CD14-positive monocyte (primary cell): Measurements from ENCODE around the gene CDC14A. TPM values are rescaled to one million over a fixed set of nuclear protein-coding genes. Genes with fewer than 3 reads are reported as not detected.

ENCODE experiments used
- DNase-seq, 3 donors: peaks; one replicate each; pipeline ENCODE4 v3.0.0-alpha.2; 2011 to 2022
- H2AFZ ChIP-seq: 2 replicates; pipeline ENCODE4 v1.6.0; 2012; ENCODE audit warnings: mild to moderate bottlenecking, low read depth, low read length, inconsistent platforms; ENCODE audit not compliant: insufficient read depth, poor library complexity, severe bottlenecking
- H3K27ac ChIP-seq, 2 donors: 1 replicate in 1 of 2; 2 replicates in 1 of 2; pipeline ENCODE4 v1.5.1; 2012 to 2013; ENCODE audit warnings: low read length in 2 of 2, control low read depth in 1 of 2, inconsistent platforms in 1 of 2, low read depth in 1 of 2, mild to moderate bottlenecking in 1 of 2
- H3K27me3 ChIP-seq, 2 donors: one replicate each; pipeline versions ENCODE4 v1.6.0 to v1.6.1; 2011 to 2013; ENCODE audit warnings: low read length in 2 of 2; ENCODE audit not compliant: control insufficient read depth in 2 of 2, insufficient read depth in 2 of 2
- H3K36me3 ChIP-seq, 2 donors: replicated peaks in 1 of 2; 1 replicate in 1 of 2; 2 replicates in 1 of 2; pipeline versions ENCODE4 v1.5.1 to v1.6.1; 2012 to 2013; ENCODE audit warnings: low read length in 2 of 2, control low read depth in 1 of 2, inconsistent platforms in 1 of 2, mild to moderate bottlenecking in 1 of 2; ENCODE audit not compliant: insufficient read depth in 2 of 2, control insufficient read depth in 1 of 2
- H3K4me1 ChIP-seq, 2 donors: 1 replicate in 1 of 2; 2 replicates in 1 of 2; pipeline versions ENCODE4 v1.5.1 to v1.6.1; 2012 to 2013; ENCODE audit warnings: low read length in 2 of 2, control low read depth in 1 of 2, inconsistent platforms in 1 of 2, mild to moderate bottlenecking in 1 of 2, moderate library complexity in 1 of 2; ENCODE audit not compliant: insufficient read depth in 2 of 2, control insufficient read depth in 1 of 2
- H3K4me2 ChIP-seq: replicated peaks from 2 replicates; pipeline ENCODE3; 2012; ENCODE audit warnings: low read length, moderate library complexity, mild to moderate bottlenecking; ENCODE audit not compliant: poor library complexity, severe bottlenecking; ENCODE audit errors: extremely low read depth
- H3K4me3 ChIP-seq, 3 experiments: fragments of 200-600 bp in 1 of 3; sonication (generic) in 1 of 3; replicated peaks in 1 of 3; 1 replicate in 2 of 3; 2 replicates in 1 of 3; pipeline ENCODE4 v1.5.1; 2011 to 2013; ENCODE audit warnings: low read length in 3 of 3, mild to moderate bottlenecking in 3 of 3, control low read depth in 2 of 3, low read depth in 2 of 3, inconsistent platforms in 1 of 3, moderate library complexity in 1 of 3
- H3K79me2 ChIP-seq: 2 replicates; pipeline ENCODE4 v1.6.0; 2012; ENCODE audit warnings: mild to moderate bottlenecking, control low read depth, inconsistent platforms, low read length, moderate library complexity; ENCODE audit not compliant: insufficient read depth
- H3K9ac ChIP-seq: 2 replicates; pipeline ENCODE4 v1.6.0; 2017; ENCODE audit warnings: low read length, mild to moderate bottlenecking; ENCODE audit not compliant: insufficient read depth, poor library complexity, severe bottlenecking
- H3K9me3 ChIP-seq, 2 donors: replicated peaks in 1 of 2; 1 replicate in 1 of 2; 2 replicates in 1 of 2; pipeline versions ENCODE4 v1.5.1 to v1.6.1; 2012 to 2013; ENCODE audit warnings: low read length in 2 of 2, control low read depth in 1 of 2; ENCODE audit not compliant: control insufficient read depth in 1 of 2, insufficient read depth in 1 of 2
- H4K20me1 ChIP-seq: 2 replicates; pipeline ENCODE4 v1.6.0; 2012; ENCODE audit warnings: mild to moderate bottlenecking, low read length, control low read depth, moderate library complexity; ENCODE audit not compliant: insufficient read depth
- H3K27ac Mint-ChIP-seq, 7 donors: one replicate each; pipeline ENCODE4 v1.8.0; 2020; ENCODE audit warnings: mild to moderate bottlenecking in 7 of 7, mixed read lengths in 7 of 7, moderate library complexity in 6 of 7, inconsistent platforms in 2 of 7
- H3K27me3 Mint-ChIP-seq, 3 donors: one replicate each; pipeline ENCODE4 v1.8.0; 2021 to 2022; ENCODE audit warnings: low read depth in 3 of 3, mild to moderate bottlenecking in 3 of 3, mixed read lengths in 3 of 3, moderate library complexity in 3 of 3, inconsistent platforms in 1 of 3
- H3K36me3 Mint-ChIP-seq, 2 donors: one replicate each; pipeline ENCODE4 v1.8.0; 2020; ENCODE audit warnings: mixed read lengths in 2 of 2, inconsistent platforms in 1 of 2, mild to moderate bottlenecking in 1 of 2
- H3K4me1 Mint-ChIP-seq: one replicate; pipeline ENCODE4 v1.8.0; 2020; ENCODE audit warnings: mild to moderate bottlenecking, mixed read lengths
- H3K4me3 Mint-ChIP-seq, 2 donors: one replicate each; pipeline ENCODE4 v1.8.0; 2020; ENCODE audit warnings: mild to moderate bottlenecking in 2 of 2, mixed read lengths in 2 of 2, moderate library complexity in 1 of 2
- H3K9me3 Mint-ChIP-seq, 7 donors: one replicate each; pipeline ENCODE4 v1.8.0; 2020 to 2022; ENCODE audit warnings: mixed read lengths in 7 of 7, mild to moderate bottlenecking in 6 of 7, moderate library complexity in 6 of 7, inconsistent platforms in 2 of 7
- CTCF ChIP-seq: fragments of 200-600 bp; IDR thresholded peaks from one replicate; pipeline ENCODE4 v1.8.0; 2022; ENCODE audit warnings: antibody characterized with exemption, mild to moderate bottlenecking
- WGBS: methylation state at CpG from one replicate; pipeline ENCODE4 v1.1.5; 2013; ENCODE audit warnings: missing lambda C conversion rate; ENCODE audit not compliant: insufficient coverage; 5-methylcytosine and 5-hydroxymethylcytosine counted together
- intact Hi-C, 2 donors: fragments of 100-400 bp; cut with micrococcal nuclease; formaldehyde crosslinking; loops; one replicate each; pipeline versions ENCODE4 v1.15.0 to v1.15.1; 2023
- polyA plus RNA-seq, 3 donors: library from polyadenylated mRNA; depleted of rRNA in 1 of 3; unstranded in 2 of 3; stranded (reverse) in 1 of 3; fragments of 300-500 nt in 2 of 3; fragments of >200 nt in 1 of 3; fragmentation: Illumina TruSeq in 2 of 3; gene quantifications; 1 replicate in 2 of 3; 2 replicates in 1 of 3; pipeline ENCODE4 v1.2.3, GENCODE V29; 2012 to 2021

Gene CDC14A
- polyA plus RNA-seq, 3 donors = 4.2 to 9.2 (median 6.1) TPM

GRCh38 chr1:100428160-100428559 lies 75.9 kb downstream of the CDC14A start:
- Histone ChIP-seq H3K4me1 (peaks cover 5% of the 10 kb centered on the region in 2 donors), H2AFZ (no peak overlapping the region), H3K4me2 (no peak overlapping the region), H3K27ac (no peak overlapping the region), H3K36me3 (peaks cover 7 to 55% of the 10 kb centered on the region in 2 donors), H3K79me2 (peaks cover 7% of the 10 kb centered on the region), H3K27me3 (no peaks in the 10 kb centered on the region), H4K20me1 (peaks cover under 1% of the 10 kb centered on the region), H3K9ac (no peak overlapping the region), H3K4me3 (no peak overlapping the region), H3K9me3 (no peaks in the 10 kb centered on the region)
- H3K27ac Mint-ChIP-seq = no peak overlapping the region
- H3K36me3 Mint-ChIP-seq = peaks cover 38 to 44% of the 10 kb centered on the region in 2 donors
- intact Hi-C loops = no loop called here
- H3K4me3 Mint-ChIP-seq = no peak overlapping the region
- H3K4me1 Mint-ChIP-seq = peaks cover 12% of the 10 kb centered on the region
- no peak for DNase-seq
- no peaks in the 10 kb centered on the region for H3K27me3 Mint-ChIP-seq
- H3K9me3 Mint-ChIP-seq = no peaks in the 10 kb centered on the region
- TF ChIP-seq CTCF = no peak

GRCh38 chr1:100430325-100430756 lies 78.0 kb downstream of the CDC14A start:
- DNase-seq = no peak
- H3K27ac ChIP-seq = no peak overlapping the region
- no peaks in the 10 kb centered on the region for H3K27me3 ChIP-seq
- no peaks in the 10 kb centered on the region for H3K9me3 Mint-ChIP-seq
- peaks cover 7 to 51% of the 10 kb centered on the region in 2 donors for H3K36me3 ChIP-seq
- H3K27me3 Mint-ChIP-seq = no peaks in the 10 kb centered on the region
- no peak for TF ChIP-seq CTCF
- H4K20me1 ChIP-seq = no peaks in the 10 kb centered on the region
- no peaks in the 10 kb centered on the region for H3K9me3 ChIP-seq
- intact Hi-C loops = no loop called here
- no CpG with 5 or more reads among the region's 2 CpGs for WGBS
- peaks cover 2% of the 10 kb centered on the region for H3K4me1 Mint-ChIP-seq
- H3K9ac ChIP-seq = no peak overlapping the region
- H3K4me3 ChIP-seq = no peak overlapping the region
- no peak overlapping the region for H2AFZ ChIP-seq
- H3K36me3 Mint-ChIP-seq = peaks cover 33 to 52% of the 10 kb centered on the region in 2 donors
- no peak overlapping the region for H3K4me2 ChIP-seq
- H3K27ac Mint-ChIP-seq = no peak overlapping the region
- H3K79me2 ChIP-seq = peaks cover 22% of the 10 kb centered on the region
- H3K4me3 Mint-ChIP-seq = no peak overlapping the region
- H3K4me1 ChIP-seq = no peaks in the 10 kb centered on the region
